Astrocyte of the spinal cord (primary cell): ENCODE results near the gene PDGFB.
A peak's percentile ranks its signal among the peaks of the same experiment; 100 is the strongest.

ENCODE experiments used
- DNase-seq: peaks from one replicate; pipeline ENCODE4 v3.0.0; 2011; ENCODE audit warnings: low read depth, low spot score
- H3K4me3 ChIP-seq: 2 replicates; pipeline ENCODE4 v1.5.1; 2011; ENCODE audit warnings: low read depth, mild to moderate bottlenecking, low read length, moderate library complexity
- CTCF ChIP-seq: IDR thresholded peaks from 2 replicates; pipeline ENCODE4 v1.5.1; 2012; ENCODE audit warnings: low read depth, mild to moderate bottlenecking, low read length, inconsistent platforms
- in situ Hi-C: cut with HindIII; loops from 2 replicates; pipeline ENCODE4 v1.10.0; 2017; ENCODE audit warnings: low sequenced_read_pairs

Gene PDGFB

GRCh38 chr22:39245130-39246039 lies 603 bp upstream of the PDGFB start:
- in situ Hi-C loops, result no loop called here
- DNase-seq, result no peak
- H3K4me3 ChIP-seq, result no peak overlapping the region
- TF ChIP-seq CTCF, result no peak

GRCh38 chr22:39244136-39244495 lies 666 bp downstream of the PDGFB start:
- peak overlapping the region; percentile 23 for H3K4me3 ChIP-seq
- peak; percentile 13 for TF ChIP-seq CTCF
- DNase-seq, result no peak
- in situ Hi-C loops, result no loop called here

- no peak for TF ChIP-seq CTCF
- DNase-seq, result no peak
- H3K4me3 ChIP-seq, result peak overlapping the region; percentile 29
- in situ Hi-C loops, result no loop called here
Measured at GRCh38 chr22:39243439-39244135, 1.2 kb downstream of the PDGFB start.

- no peak for TF ChIP-seq CTCF
- DNase-seq, result no peak
- H3K4me3 ChIP-seq, result peak overlapping the region; percentile 29
- in situ Hi-C loops, result no loop called here
Measured at GRCh38 chr22:39242595-39243438, 2.0 kb downstream of the PDGFB start.

- no peak for TF ChIP-seq CTCF
- no peak overlapping the region for H3K4me3 ChIP-seq
- no peak for DNase-seq
- in situ Hi-C loops, result no loop called here
Measured at GRCh38 chr22:39241794-39242594, 2.8 kb downstream of the PDGFB start.
